Smooth muscle cell (in vitro differentiated cells): ENCODE data around the gene IL34. TPM values are rescaled to one million over a fixed set of nuclear protein-coding genes. Genes with fewer than 3 reads are reported as not detected.

Experiments used
- DNase-seq: peaks from one replicate; lab custom pipeline; 2025; ENCODE audit not compliant: unreplicated experiment; lab: John Stamatoyannopoulos, UW
- H2AFZ ChIP-seq: fragments of 200-600 bp; sonication (generic); 2 replicates; pipeline ENCODE4 v1.6.0; 2016; ENCODE audit warnings: antibody characterized with exemption, low read depth, mild to moderate bottlenecking
- H3F3A ChIP-seq: fragments of 200-600 bp; sonication (generic); 2 replicates; pipeline ENCODE4 v1.6.0; 2017; ENCODE audit warnings: antibody characterized with exemption, low read depth
- H3K27ac ChIP-seq: fragments of 200-600 bp; sonication (generic); 2 replicates; pipeline ENCODE4 v1.5.1; 2016; ENCODE audit warnings: low read depth, mild to moderate bottlenecking
- H3K27me3 ChIP-seq: fragments of 200-600 bp; sonication (generic); 2 replicates; pipeline ENCODE4 v1.6.1; 2016; ENCODE audit warnings: low read depth, mild to moderate bottlenecking
- H3K36me3 ChIP-seq: fragments of 200-600 bp; sonication (generic); 2 replicates; pipeline ENCODE4 v1.5.1; 2016; ENCODE audit warnings: low read depth
- H3K4me1 ChIP-seq: fragments of 200-600 bp; sonication (generic); 2 replicates; pipeline ENCODE4 v1.5.1; 2016; ENCODE audit warnings: low read depth
- H3K4me2 ChIP-seq: fragments of 200-600 bp; sonication (generic); 2 replicates; pipeline ENCODE4 v1.6.0; 2016; ENCODE audit warnings: mild to moderate bottlenecking
- H3K4me3 ChIP-seq: fragments of 200-600 bp; sonication (generic); 2 replicates; pipeline ENCODE4 v1.5.1; 2016; ENCODE audit warnings: mild to moderate bottlenecking
- H3K79me2 ChIP-seq: fragments of 200-600 bp; sonication (generic); 2 replicates; pipeline ENCODE4 v1.6.0; 2016; ENCODE audit warnings: low read depth, mild to moderate bottlenecking
- H3K9ac ChIP-seq: fragments of 200-600 bp; sonication (generic); 2 replicates; pipeline ENCODE4 v1.6.0; 2016; ENCODE audit warnings: low read depth
- H3K9me3 ChIP-seq: fragments of 200-600 bp; sonication (generic); replicated peaks from 2 replicates; pipeline ENCODE4 v1.5.1; 2016; ENCODE audit warnings: low read depth
- H4K20me1 ChIP-seq: fragments of 200-600 bp; sonication (generic); 2 replicates; pipeline ENCODE4 v1.6.0; 2016; ENCODE audit warnings: low read depth
- WGBS: methylation state at CpG from one replicate; pipeline ENCODE4 v1.1.7; 2016; ENCODE audit warnings: low lambda C conversion rate; 5-methylcytosine and 5-hydroxymethylcytosine counted together
- polyA plus RNA-seq: library from polyadenylated mRNA; unstranded; fragments of >200 nt; fragmentation: Nextera tagmentation; extraction: Ambion mirVana; gene quantifications from 2 replicates; pipeline ENCODE4 v1.2.1, GENCODE V29; 2016
- total RNA-seq: library from RNA; depleted of rRNA; stranded (reverse); fragments of >200 nt; gene quantifications from 2 replicates; pipeline ENCODE4 v1.2.3, GENCODE V29; 2014
- TF ChIP-seq, protein P1 (sequence below): fragments of 200-600 bp; sonication (generic); IDR thresholded peaks from 2 replicates; pipeline ENCODE4 v1.5.1; 2017; ENCODE audit warnings: borderline replicate concordance, mild to moderate bottlenecking, antibody characterized with exemption; ENCODE audit not compliant: insufficient read depth, poor library complexity, severe bottlenecking

Gene IL34
- total and polyA plus RNA-seq, 2 experiments from 2014 or later = 0.49 TPM; not detected in 1

DNA sequence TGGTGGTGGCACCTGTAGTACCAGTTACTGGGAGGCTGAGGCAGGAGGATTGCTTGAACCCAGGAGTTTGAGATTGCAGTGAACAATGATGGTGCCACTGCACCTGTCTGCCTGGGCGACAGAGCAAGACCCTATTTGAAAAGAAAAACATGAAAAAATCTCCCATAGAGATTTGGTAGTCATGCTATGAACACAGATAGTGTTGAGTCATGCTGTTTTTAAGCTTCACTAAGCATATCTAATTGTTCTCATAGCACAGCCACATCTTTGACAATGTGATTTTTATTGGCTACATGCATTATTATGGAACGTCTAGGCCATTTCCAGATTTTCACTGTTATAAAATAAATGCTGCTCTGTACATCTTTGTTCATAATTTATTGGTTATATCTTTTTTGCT lies 6.0 kb downstream of the IL34 start:
- no peaks in the 10 kb centered on the region for H4K20me1 ChIP-seq
- H3K79me2 ChIP-seq = no peaks in the 10 kb centered on the region
- no peaks in the 10 kb centered on the region for H3K36me3 ChIP-seq
- H3K4me1 ChIP-seq = no peaks in the 10 kb centered on the region
- no peaks in the 10 kb centered on the region for H3F3A ChIP-seq
- 87% methylated on average over 2 of the region's 2 CpGs for WGBS
- H3K4me3 ChIP-seq = no peak overlapping the region
- no peak overlapping the region for H3K27ac ChIP-seq
- H3K27me3 ChIP-seq = no peaks in the 10 kb centered on the region
- no peak overlapping the region for H3K4me2 ChIP-seq
- no peak overlapping the region for H3K9ac ChIP-seq
- H3K9me3 ChIP-seq = no peaks in the 10 kb centered on the region
- H2AFZ ChIP-seq = no peak overlapping the region
- TF ChIP-seq, protein P1, sequence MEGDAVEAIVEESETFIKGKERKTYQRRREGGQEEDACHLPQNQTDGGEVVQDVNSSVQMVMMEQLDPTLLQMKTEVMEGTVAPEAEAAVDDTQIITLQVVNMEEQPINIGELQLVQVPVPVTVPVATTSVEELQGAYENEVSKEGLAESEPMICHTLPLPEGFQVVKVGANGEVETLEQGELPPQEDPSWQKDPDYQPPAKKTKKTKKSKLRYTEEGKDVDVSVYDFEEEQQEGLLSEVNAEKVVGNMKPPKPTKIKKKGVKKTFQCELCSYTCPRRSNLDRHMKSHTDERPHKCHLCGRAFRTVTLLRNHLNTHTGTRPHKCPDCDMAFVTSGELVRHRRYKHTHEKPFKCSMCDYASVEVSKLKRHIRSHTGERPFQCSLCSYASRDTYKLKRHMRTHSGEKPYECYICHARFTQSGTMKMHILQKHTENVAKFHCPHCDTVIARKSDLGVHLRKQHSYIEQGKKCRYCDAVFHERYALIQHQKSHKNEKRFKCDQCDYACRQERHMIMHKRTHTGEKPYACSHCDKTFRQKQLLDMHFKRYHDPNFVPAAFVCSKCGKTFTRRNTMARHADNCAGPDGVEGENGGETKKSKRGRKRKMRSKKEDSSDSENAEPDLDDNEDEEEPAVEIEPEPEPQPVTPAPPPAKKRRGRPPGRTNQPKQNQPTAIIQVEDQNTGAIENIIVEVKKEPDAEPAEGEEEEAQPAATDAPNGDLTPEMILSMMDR = no peak
- DNase-seq = no peak

DNA sequence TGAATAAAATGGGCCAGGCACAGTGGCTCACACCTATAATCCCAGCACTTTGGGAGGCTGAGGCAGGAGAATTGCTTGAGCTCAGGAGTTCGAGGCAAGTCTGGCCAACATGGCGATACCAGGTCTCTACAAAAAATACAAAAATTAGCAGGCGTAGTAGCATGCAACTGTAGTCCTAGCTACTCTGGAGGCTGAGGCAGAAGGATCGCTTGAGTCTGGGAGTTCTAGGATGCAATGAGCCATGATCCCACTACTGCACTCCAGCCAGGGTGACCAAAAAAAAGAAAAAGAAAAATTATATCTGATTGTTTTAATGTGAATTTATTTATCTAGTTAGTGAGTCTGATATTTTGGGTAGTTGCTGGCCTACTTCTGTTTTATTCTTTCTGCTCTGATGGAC lies 7.0 kb downstream of the IL34 start:
- H3K79me2 ChIP-seq = no peaks in the 10 kb centered on the region
- H3F3A ChIP-seq = no peaks in the 10 kb centered on the region
- no peaks in the 10 kb centered on the region for H4K20me1 ChIP-seq
- H3K4me3 ChIP-seq = no peak overlapping the region
- no peak for DNase-seq
- TF ChIP-seq, protein P1 = no peak
- no peak overlapping the region for H2AFZ ChIP-seq
- no peaks in the 10 kb centered on the region for H3K27me3 ChIP-seq
- no peak overlapping the region for H3K4me2 ChIP-seq
- no peaks in the 10 kb centered on the region for H3K9me3 ChIP-seq
- H3K9ac ChIP-seq = no peak overlapping the region
- no peaks in the 10 kb centered on the region for H3K36me3 ChIP-seq
- no peak overlapping the region for H3K27ac ChIP-seq
- WGBS = 92% methylated on average over 4 of the region's 4 CpGs
- H3K4me1 ChIP-seq = no peaks in the 10 kb centered on the region

DNA sequence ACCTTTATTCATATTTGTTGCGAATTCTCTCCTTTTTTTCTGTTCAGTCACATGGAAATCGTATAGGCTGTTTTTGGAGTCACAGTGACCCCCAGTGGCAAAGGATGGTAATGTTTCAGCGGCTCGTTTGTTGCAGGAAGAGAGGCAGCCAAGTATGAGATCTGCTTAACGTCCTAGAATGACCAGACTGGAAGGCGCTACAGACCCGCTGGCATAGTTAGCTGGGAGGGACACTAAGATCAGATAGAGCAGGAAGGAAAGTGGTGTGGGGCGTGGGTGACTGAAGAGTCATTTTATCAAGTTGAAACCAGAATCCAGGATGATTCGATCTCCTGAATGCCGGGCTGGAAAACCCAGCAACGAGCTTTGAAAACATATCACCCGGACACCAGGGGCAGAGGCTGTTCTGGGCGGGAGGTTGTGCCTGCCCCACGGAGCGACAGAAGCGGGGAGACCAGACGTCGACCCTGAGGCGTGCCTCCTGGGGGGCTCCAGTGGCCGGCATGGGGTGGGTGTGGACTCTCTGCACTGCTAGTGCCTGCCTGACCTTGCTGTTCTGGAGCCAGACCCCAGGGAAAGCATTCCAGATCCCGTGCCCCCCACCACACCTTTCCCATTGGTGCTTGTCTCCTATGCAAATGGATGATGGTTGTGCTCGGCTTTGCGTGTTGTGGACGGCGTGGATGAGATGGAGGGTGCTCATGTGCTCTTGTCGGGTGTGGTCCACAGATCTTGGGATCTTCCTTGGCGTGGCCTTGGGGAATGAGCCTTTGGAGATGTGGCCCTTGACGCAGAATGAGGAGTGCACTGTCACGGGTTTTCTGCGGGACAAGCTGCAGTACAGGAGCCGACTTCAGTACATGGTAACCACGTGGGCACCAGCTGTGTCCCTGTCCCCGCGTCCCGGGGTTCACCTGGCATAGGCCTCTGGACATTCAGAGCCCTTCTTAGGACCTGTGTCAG lies 7.7 kb downstream of the IL34 start:
- no peaks in the 10 kb centered on the region for H3K9me3 ChIP-seq
- H3K27me3 ChIP-seq = no peaks in the 10 kb centered on the region
- no peak overlapping the region for H3K27ac ChIP-seq
- no peaks in the 10 kb centered on the region for H3F3A ChIP-seq
- H4K20me1 ChIP-seq = no peaks in the 10 kb centered on the region
- H3K4me3 ChIP-seq = peak overlapping the region; percentile 28
- peak; percentile 73 for DNase-seq
- H3K4me1 ChIP-seq = no peaks in the 10 kb centered on the region
- peak overlapping the region; percentile 73 for H3K4me2 ChIP-seq
- no peaks in the 10 kb centered on the region for H3K79me2 ChIP-seq
- TF ChIP-seq, protein P1 = peak; percentile 90
- WGBS = 54% methylated on average over 33 of the region's 35 CpGs
- no peak overlapping the region for H3K9ac ChIP-seq
- H2AFZ ChIP-seq = peak overlapping the region; percentile 67
- no peaks in the 10 kb centered on the region for H3K36me3 ChIP-seq
